Posterior cingulate gyrus (tissue), 11 donors: ENCODE results near the gene PSMB3.
"Not testable (repeated sequence)": the region's sequence is repeated elsewhere in the genome, so short reads cannot be mapped to it uniquely, and the experiment has no call there.

ENCODE experiments used
- DNase-seq, 10 donors: peaks; one replicate each; pipeline versions ENCODE4 v3.0.0 to v3.0.0-alpha.2; 2020 to 2021; ENCODE audit warnings: mixed read lengths in 3 of 10
- intact Hi-C: fragments of 100-400 bp; cut with DNase I; formaldehyde crosslinking; loops from one replicate; pipeline ENCODE4 v1.15.1; 2023

Gene PSMB3

GRCh38 chr17:38786372-38786771, 33.8 kb downstream of the PSMB3 start:
- DNase-seq = peak in 1 of 10 donors; percentile 22
- intact Hi-C loops = no loop called here

- intact Hi-C loops = not testable (repeated sequence)
These were observed 35.5 kb downstream of the PSMB3 start for GRCh38 chr17:38787999-38788398.

GRCh38 chr17:38789185-38789584, 36.6 kb downstream of the PSMB3 start:
- DNase-seq = peak in 1 of 10 donors; percentile 38
- intact Hi-C loops = no loop called here

More at GRCh38 chr17:38787999-38788398, 35.5 kb downstream of the PSMB3 start:
- DNase-seq = peak in 1 of 10 donors; percentile 10

DNA sequence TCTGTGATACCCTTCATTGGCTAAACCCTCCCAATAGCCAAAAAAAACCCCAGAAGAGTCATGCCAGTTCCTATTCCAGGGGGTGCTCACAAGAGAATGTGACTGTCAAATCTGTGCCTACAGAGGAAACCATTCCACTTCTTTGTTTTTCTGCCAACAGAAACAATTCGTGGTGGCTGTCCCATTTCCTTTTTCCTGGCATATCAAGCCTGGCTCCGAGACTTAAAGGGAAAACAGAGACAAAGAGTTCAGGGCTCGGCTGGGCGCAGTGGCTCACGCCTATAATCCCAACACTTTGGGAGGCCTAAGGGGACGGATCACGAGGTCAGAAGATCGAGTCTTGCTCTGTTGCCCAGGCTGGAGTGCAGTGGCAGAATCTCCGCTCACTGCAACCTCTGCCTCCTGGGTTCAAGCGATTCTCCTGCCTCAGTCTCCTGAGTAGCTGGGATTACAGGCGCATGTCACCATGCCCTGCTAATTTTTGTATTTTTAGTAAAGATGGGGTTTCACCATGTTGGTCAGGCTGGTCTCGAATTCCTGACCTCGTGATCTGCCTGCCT, 37.7 kb downstream of the PSMB3 start:
- DNase-seq = peak in 2 of 10 donors; percentile 24 to 39
- intact Hi-C loops = not testable (repeated sequence)

GRCh38 chr17:38791162-38791561, 38.6 kb downstream of the PSMB3 start:
- DNase-seq = peak in 2 of 10 donors; percentile 8 to 12
- intact Hi-C loops = no loop called here

GRCh38 chr17:38794221-38794620, 41.7 kb downstream of the PSMB3 start:
- no peak for DNase-seq
- intact Hi-C loops = no loop called here

GRCh38 chr17:38796451-38797157, 44.1 kb downstream of the PSMB3 start:
- no peak for DNase-seq
- intact Hi-C loops = loop anchor here (5.0 kb wide), 1 partner anchor 44 kb away; the partner anchor contains the start of gene PSMB3

DNA sequence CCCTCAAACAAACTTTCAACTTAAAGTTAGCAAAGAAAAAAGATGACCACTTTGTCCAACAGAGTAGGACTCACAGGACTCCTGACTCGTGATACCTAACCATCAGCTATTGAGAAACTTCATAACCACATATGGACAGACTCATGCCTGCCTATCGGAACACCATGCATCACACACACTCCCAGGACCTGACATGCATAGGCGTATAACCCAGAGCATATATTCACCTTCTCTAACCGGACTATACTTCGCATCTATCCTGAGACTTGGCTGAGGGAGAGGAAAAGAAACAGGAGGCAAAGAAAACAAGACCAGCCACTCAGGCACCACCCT, 44.6 kb downstream of the PSMB3 start:
- DNase-seq = peak in 1 of 10 donors; percentile 29
- intact Hi-C loops = loop anchor here (5.0 kb wide), 1 partner anchor 45 kb away; the partner anchor contains the start of gene PSMB3

DNA sequence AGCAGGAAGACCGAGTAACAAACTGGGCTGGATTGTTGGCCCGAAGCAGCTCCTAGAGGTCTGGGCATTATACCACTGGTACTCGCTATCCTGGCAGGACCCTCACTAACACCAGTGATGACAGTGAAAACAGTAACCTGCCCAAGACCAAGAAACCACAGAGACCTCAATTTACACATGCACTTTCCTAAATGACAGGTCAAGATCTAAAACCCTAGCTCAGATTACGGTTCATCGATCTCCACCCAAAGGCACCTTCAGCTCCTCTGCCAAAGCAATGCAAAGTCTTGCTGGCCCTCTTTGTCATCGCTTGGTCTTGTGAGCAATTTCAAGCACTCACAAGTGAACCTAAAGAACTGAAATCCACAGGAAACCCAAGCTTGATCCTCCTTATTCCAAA, 45.3 kb downstream of the PSMB3 start:
- intact Hi-C loops = loop anchor here (5.0 kb wide), 1 partner anchor 46 kb away; the partner anchor contains the start of gene PSMB3

GRCh38 chr17:38798614-38799500, 46.3 kb downstream of the PSMB3 start:
- DNase-seq = peak in 9 of 10 donors; percentile 21 to 90 (median 45)
- intact Hi-C loops = loop anchor here (5.0 kb wide), 1 partner anchor 47 kb away; the partner anchor contains the start of gene PSMB3

More for the DNA sequence above, 45.3 kb downstream of the PSMB3 start:
- peak in 1 of 10 donors; percentile 4 for DNase-seq

DNA sequence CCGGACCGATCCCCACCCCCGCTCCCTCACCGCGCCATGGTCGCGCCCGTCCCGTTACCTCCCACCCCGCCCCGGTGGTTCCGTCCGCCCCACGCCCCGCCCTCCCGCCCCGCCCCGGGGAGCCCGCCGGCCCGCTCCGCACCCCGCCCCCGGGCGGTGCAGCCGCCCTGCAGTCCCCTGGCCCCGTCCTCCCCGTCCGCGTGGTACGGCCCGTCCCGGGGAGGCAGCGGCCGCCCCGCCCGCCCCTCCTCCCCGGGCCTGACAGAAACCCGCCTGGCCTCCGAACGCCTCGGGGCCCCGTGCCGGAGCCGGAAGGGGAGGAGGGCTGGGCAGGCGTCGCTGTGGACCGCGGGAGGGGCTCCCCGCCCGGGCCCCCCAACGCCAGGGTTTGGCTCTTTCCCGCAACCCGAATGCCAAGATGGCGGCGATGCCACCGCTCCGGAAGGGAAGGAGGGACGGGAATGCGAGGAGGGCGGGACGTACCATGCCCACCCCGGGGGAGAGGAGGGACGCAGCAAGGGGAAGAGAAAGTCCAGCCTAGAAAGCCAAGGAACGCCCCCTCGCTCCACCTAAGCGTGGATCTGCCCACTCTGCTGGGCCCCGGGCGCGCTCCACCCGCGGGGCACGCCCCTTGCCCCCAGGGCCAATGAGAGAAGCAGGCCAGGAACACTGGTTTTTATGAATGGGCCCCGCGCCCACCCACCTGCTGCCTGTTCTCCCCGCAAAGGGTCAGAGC, 47.1 kb downstream of the PSMB3 start, which contains the start of gene PIP4K2B:
TSS of gene PIP4K2B (minus strand) at position 56 of the 736 bp plus-strand sequence. CDS start 132 bp downstream, outside the sequence.
- peak; percentile 91 to 99 (median 94) for DNase-seq
- intact Hi-C loops = loop anchor here (5.0 kb wide), 1 partner anchor 47 kb away; the partner anchor contains the start of gene PSMB3

DNA sequence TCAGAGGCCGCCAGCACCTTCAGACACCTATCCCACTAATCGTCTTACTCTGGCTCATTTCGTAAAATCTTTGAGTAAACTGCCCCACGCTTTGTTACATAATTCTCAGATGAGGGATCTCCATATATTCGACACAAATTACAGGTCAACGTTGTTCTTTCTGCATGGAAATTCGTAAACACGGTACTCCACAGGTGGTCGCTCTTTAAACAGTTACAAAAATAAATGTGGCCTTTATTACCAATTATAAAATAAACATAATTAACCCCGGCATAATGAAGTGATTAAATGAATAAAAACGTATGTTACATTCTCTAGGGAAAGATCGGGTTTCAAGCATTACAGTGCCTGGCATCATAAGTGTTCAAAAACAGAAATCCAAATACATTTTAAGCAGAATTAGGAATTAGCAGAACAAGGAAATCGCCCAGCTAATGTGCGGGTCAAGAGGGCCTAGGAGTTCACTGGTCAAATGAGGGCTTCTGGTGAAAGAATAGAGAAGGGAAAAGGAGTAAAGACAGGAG, 47.8 kb downstream of the PSMB3 start:
- intact Hi-C loops = no loop called here
- peak in 1 of 10 donors; percentile 8 for DNase-seq

- DNase-seq = peak in 6 of 10 donors; percentile 17 to 83 (median 40)
- intact Hi-C loops = no loop called here
These were observed 57.3 kb downstream of the PSMB3 start for GRCh38 chr17:38809828-38810227.
